ENCODE data around the gene PRRT2. TPM values are rescaled to one million over a fixed set of nuclear protein-coding genes. Genes with fewer than 3 reads are reported as not detected.

The PRRT2 gene
- total and polyA plus RNA-seq, 2 experiments from 2014 or later, result 13.3 to 16.6 TPM

DNA sequence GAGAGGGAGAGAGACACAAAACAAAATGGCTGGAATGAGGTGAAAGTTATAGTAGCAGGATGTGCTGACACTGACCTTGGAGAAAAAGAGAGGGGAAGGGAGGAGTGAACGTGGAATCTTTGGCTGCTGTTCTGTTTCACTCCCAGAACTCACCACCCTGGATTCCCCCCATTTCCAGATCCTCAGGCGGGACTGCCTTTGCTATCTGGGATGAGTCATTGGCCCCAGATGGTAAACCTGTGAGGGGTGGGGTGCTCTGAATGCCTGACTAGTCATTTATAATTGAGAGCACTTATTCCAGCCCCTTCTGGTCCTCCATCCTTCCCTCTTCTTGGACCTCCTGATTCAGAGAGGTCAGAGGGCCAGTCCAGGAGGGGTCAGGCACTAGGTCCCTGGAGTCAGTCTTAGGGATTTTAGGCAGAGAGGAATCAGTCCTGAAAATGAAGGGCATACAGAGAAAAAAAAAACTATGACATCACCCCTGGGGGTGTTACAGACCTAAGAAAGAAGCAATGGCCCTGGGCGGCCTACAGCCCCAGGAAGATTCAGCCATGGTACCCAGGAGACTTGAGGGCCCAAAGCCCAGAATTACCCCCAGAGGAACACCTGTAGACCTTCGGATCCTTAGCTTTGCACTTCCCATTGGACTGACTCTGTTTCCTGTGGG is 36.1 kb upstream of the PRRT2 start (continued):
- no peak for TF ChIP-seq EZH2 (IDR thresholded peaks at IDR 0.05; ENCODE audit: low read depth, unreplicated experiment)

DNA sequence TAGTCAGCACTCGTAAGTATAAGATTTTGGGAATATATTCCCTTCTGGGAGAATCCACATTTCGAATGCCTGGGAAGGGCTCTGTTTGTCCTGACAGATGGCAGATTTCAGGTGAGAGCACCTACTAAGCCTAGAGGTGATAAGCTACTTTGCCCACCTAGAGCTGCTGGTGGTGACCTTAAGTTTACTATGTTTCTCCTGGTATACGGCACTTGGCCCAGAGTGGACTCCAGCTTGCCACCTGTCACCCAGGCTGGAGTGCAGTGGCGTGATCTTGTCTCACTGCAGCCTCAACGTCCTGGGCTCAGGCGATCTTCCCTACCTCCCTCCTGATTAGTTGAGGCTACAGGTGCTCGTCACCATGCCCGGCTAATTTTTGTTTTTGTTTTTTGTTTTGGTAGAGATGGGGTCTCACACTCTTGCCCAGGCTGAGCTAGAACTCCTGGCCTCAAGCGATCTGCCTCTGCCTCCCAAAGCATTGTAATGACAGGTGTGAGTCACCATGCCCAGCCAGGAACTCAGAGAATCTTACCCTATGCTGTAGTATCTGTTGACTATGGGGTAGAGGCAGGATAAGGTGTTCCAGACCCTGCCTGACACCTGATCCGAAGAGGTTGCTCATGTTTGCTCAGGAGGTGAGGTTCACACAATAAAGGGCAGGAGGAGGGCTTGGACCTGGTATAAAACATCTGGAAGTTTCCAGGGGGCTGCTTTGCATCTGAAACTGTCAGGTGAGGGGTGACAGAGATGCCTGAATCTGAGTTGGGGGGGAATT is 34.2 kb upstream of the PRRT2 start, which contains the start of gene ZG16:
ZG16 (plus strand) TSS at position 681 of the 775 bp plus-strand sequence. CDS start 1,011 bp downstream, outside the sequence.
- Histone ChIP-seq H3K4me2 (no peak within 1 kb of the TSS), H3K79me2 (replicated peaks; ENCODE audit: insufficient read depth) (no peaks in the 10 kb centered on the region)
- no peak within 1 kb of the TSS for H3K27ac Mint-ChIP-seq
- TF ChIP-seq, protein P1, sequence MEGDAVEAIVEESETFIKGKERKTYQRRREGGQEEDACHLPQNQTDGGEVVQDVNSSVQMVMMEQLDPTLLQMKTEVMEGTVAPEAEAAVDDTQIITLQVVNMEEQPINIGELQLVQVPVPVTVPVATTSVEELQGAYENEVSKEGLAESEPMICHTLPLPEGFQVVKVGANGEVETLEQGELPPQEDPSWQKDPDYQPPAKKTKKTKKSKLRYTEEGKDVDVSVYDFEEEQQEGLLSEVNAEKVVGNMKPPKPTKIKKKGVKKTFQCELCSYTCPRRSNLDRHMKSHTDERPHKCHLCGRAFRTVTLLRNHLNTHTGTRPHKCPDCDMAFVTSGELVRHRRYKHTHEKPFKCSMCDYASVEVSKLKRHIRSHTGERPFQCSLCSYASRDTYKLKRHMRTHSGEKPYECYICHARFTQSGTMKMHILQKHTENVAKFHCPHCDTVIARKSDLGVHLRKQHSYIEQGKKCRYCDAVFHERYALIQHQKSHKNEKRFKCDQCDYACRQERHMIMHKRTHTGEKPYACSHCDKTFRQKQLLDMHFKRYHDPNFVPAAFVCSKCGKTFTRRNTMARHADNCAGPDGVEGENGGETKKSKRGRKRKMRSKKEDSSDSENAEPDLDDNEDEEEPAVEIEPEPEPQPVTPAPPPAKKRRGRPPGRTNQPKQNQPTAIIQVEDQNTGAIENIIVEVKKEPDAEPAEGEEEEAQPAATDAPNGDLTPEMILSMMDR (conservative IDR thresholded peaks at IDR 0.05; ENCODE audit: low read depth in 2 of 2), result no peak
- TF ChIP-seq CREB1 (CRISPR knock-in tag; IDR thresholded peaks at IDR 0.05; ENCODE audit: low read depth) (no peak), EZH2phosphoT487 (IDR thresholded peaks at IDR 0.05; ENCODE audit: unreplicated experiment) (no peak), REST (IDR thresholded peaks at IDR 0.05; ENCODE audit: unreplicated experiment) (no peak), NANOG (IDR thresholded peaks at IDR 0.05; ENCODE audit: borderline replicate concordance) (no peak), JUNB (IDR thresholded peaks at IDR 0.05; ENCODE audit: unreplicated experiment) (no peak), ZNF331 (CRISPR knock-in tag; IDR thresholded peaks at IDR 0.05; ENCODE audit: low read depth) (no peak), STAT1 (IDR thresholded peaks at IDR 0.05; ENCODE audit: unreplicated experiment) (no peak)
- TF ChIP-seq, protein P2, sequence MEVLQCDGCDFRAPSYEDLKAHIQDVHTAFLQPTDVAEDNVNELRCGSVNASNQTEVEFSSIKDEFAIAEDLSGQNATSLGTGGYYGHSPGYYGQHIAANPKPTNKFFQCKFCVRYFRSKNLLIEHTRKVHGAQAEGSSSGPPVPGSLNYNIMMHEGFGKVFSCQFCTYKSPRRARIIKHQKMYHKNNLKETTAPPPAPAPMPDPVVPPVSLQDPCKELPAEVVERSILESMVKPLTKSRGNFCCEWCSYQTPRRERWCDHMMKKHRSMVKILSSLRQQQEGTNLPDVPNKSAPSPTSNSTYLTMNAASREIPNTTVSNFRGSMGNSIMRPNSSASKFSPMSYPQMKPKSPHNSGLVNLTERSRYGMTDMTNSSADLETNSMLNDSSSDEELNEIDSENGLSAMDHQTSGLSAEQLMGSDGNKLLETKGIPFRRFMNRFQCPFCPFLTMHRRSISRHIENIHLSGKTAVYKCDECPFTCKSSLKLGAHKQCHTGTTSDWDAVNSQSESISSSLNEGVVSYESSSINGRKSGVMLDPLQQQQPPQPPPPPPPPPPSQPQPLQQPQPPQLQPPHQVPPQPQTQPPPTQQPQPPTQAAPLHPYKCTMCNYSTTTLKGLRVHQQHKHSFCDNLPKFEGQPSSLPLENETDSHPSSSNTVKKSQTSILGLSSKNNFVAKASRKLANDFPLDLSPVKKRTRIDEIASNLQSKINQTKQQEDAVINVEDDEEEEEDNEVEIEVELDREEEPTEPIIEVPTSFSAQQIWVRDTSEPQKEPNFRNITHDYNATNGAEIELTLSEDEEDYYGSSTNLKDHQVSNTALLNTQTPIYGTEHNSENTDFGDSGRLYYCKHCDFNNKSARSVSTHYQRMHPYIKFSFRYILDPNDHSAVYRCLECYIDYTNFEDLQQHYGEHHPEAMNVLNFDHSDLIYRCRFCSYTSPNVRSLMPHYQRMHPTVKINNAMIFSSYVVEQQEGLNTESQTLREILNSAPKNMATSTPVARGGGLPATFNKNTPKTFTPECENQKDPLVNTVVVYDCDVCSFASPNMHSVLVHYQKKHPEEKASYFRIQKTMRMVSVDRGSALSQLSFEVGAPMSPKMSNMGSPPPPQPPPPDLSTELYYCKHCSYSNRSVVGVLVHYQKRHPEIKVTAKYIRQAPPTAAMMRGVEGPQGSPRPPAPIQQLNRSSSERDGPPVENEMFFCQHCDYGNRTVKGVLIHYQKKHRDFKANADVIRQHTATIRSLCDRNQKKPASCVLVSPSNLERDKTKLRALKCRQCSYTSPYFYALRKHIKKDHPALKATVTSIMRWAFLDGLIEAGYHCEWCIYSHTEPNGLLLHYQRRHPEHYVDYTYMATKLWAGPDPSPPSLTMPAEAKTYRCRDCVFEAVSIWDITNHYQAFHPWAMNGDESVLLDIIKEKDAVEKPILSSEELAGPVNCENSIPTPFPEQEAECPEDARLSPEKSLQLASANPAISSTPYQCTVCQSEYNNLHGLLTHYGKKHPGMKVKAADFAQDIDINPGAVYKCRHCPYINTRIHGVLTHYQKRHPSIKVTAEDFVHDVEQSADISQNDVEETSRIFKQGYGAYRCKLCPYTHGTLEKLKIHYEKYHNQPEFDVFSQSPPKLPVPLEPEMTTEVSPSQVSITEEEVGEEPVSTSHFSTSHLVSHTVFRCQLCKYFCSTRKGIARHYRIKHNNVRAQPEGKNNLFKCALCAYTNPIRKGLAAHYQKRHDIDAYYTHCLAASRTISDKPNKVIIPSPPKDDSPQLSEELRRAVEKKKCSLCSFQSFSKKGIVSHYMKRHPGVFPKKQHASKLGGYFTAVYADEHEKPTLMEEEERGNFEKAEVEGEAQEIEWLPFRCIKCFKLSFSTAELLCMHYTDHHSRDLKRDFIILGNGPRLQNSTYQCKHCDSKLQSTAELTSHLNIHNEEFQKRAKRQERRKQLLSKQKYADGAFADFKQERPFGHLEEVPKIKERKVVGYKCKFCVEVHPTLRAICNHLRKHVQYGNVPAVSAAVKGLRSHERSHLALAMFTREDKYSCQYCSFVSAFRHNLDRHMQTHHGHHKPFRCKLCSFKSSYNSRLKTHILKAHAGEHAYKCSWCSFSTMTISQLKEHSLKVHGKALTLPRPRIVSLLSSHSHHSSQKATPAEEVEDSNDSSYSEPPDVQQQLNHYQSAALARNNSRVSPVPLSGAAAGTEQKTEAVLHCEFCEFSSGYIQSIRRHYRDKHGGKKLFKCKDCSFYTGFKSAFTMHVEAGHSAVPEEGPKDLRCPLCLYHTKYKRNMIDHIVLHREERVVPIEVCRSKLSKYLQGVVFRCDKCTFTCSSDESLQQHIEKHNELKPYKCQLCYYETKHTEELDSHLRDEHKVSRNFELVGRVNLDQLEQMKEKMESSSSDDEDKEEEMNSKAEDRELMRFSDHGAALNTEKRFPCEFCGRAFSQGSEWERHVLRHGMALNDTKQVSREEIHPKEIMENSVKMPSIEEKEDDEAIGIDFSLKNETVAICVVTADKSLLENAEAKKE (CRISPR knock-in tag; IDR thresholded peaks at IDR 0.05), result no peak
- TF ChIP-seq, protein P3, sequence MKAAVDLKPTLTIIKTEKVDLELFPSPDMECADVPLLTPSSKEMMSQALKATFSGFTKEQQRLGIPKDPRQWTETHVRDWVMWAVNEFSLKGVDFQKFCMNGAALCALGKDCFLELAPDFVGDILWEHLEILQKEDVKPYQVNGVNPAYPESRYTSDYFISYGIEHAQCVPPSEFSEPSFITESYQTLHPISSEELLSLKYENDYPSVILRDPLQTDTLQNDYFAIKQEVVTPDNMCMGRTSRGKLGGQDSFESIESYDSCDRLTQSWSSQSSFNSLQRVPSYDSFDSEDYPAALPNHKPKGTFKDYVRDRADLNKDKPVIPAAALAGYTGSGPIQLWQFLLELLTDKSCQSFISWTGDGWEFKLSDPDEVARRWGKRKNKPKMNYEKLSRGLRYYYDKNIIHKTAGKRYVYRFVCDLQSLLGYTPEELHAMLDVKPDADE (IDR thresholded peaks at IDR 0.05), result no peak

More for the DNA sequence above, 34.2 kb upstream of the PRRT2 start, which contains the start of gene ZG16:
- peaks cover 8% of the 10 kb centered on the region for H3K4me1 Mint-ChIP-seq
- no peak within 1 kb of the TSS for H3K4me3 Mint-ChIP-seq
- H3K27me3 Mint-ChIP-seq (ENCODE audit: insufficient read depth, low read depth, poor library complexity), result peaks cover 12% of the 10 kb centered on the region
- H3K9me2 ChIP-seq (ENCODE audit: insufficient read depth), result peaks cover 5% of the 10 kb centered on the region; the same call in 1 of the 2 replicates
- H3K27me3 ChIP-seq (ENCODE audit: insufficient read depth), result peaks cover 3% of the 10 kb centered on the region; the same call in 1 of the 2 replicates
- H3F3A ChIP-seq (replicated peaks; ENCODE audit: low read depth), result no peaks in the 10 kb centered on the region
- no peaks in the 10 kb centered on the region; the same call in 2 of the 3 replicates for H3K9me3 Mint-ChIP-seq
- no peaks in the 10 kb centered on the region for H3K36me3 Mint-ChIP-seq (ENCODE audit: low read depth)
- no peaks in the 10 kb centered on the region for H3K36me3 ChIP-seq (ENCODE audit: insufficient read depth)
- no peak within 1 kb of the TSS for H3K4me3 ChIP-seq
- H2AFZ ChIP-seq, result no peak within 1 kb of the TSS
- no peak for DNase-seq (ENCODE audit: low spot score)
- ATAC-seq, result no peak
- no peaks in the 10 kb centered on the region for H4K20me1 ChIP-seq (replicated peaks; ENCODE audit: insufficient read depth)
- no peaks in the 10 kb centered on the region for H3K4me1 ChIP-seq (ENCODE audit: insufficient read depth)
- H3K27ac ChIP-seq (ENCODE audit: low read depth), result no peak within 1 kb of the TSS

Measured in GM23338 (cell line).